GM19455 (cell line): ENCODE measurements around the gene SCN2B.

ENCODE experiments used
- ATAC-seq: cut with Tn5 transposase; IDR thresholded peaks from one replicate; pipeline ENCODE4 v1.9.1; 2021; ENCODE audit not compliant: unreplicated experiment

Gene SCN2B

GRCh38 chr11:118175993-118176777 lies at the start of gene SCN2B:
Gene SCN2B (minus strand): TSS chr11:118176639. CDS start chr11:118176431, 208 bp downstream.
- ATAC-seq, result no peak

GRCh38 chr11:118224511-118225188 lies 48.2 kb upstream of the SCN2B start, which contains the start of gene JAML:
Gene JAML (minus strand): TSS chr11:118225011. CDS start chr11:118214866, 10,145 bp downstream.
- no peak for ATAC-seq

GRCh38 chr11:118223992-118224391 lies 47.6 kb upstream of the SCN2B start:
- ATAC-seq, result no peak

GRCh38 chr11:118223570-118223969 lies 47.1 kb upstream of the SCN2B start:
- ATAC-seq, result no peak

GRCh38 chr11:118222437-118222836 lies 46.0 kb upstream of the SCN2B start:
- no peak for ATAC-seq

- no peak for ATAC-seq
Measured at GRCh38 chr11:118221419-118221818, 45.0 kb upstream of the SCN2B start.

GRCh38 chr11:118219732-118220131 lies 43.3 kb upstream of the SCN2B start:
- ATAC-seq, result no peak

GRCh38 chr11:118219244-118219643 lies 42.8 kb upstream of the SCN2B start:
- no peak for ATAC-seq

- no peak for ATAC-seq
Measured at GRCh38 chr11:118217575-118217974, 41.1 kb upstream of the SCN2B start.

- no peak for ATAC-seq
Measured at GRCh38 chr11:118216621-118217481, 40.4 kb upstream of the SCN2B start.

- ATAC-seq, result no peak
Measured at GRCh38 chr11:118215765-118216164, 39.3 kb upstream of the SCN2B start.

- ATAC-seq, result no peak
Measured at GRCh38 chr11:118215262-118215661, 38.8 kb upstream of the SCN2B start.

GRCh38 chr11:118214210-118214914 lies 37.9 kb upstream of the SCN2B start:
- no peak for ATAC-seq

GRCh38 chr11:118213781-118214180 lies 37.3 kb upstream of the SCN2B start:
- ATAC-seq, result no peak

GRCh38 chr11:118213201-118213600 lies 36.8 kb upstream of the SCN2B start:
- ATAC-seq, result no peak

- no peak for ATAC-seq
Measured at GRCh38 chr11:118212781-118213191, 36.3 kb upstream of the SCN2B start.

GRCh38 chr11:118212131-118212725 lies 35.8 kb upstream of the SCN2B start:
- no peak for ATAC-seq

- ATAC-seq, result no peak
Measured at GRCh38 chr11:118211006-118211405, 34.6 kb upstream of the SCN2B start.

- no peak for ATAC-seq
Measured at GRCh38 chr11:118210323-118210722, 33.9 kb upstream of the SCN2B start.

GRCh38 chr11:118209033-118209432 lies 32.6 kb upstream of the SCN2B start:
- ATAC-seq, result no peak
